Erythroblast (primary cell): ENCODE data around the gene KCNA5.

Experiments
- DNase-seq, 2 experiments: peaks; one replicate each; lab custom pipeline; 2025; lab: John Stamatoyannopoulos, UW
- GATA1 ChIP-seq: IDR thresholded peaks from 2 replicates; pipeline ENCODE4 v1.6.1; 2011; ENCODE audit warnings: low read depth, mild to moderate bottlenecking, control low read depth, low read length, moderate library complexity
- POLR2A ChIP-seq: IDR thresholded peaks from 2 replicates; pipeline ENCODE4 v1.6.1; 2011; ENCODE audit warnings: mild to moderate bottlenecking, low read length

The KCNA5 gene

DNA sequence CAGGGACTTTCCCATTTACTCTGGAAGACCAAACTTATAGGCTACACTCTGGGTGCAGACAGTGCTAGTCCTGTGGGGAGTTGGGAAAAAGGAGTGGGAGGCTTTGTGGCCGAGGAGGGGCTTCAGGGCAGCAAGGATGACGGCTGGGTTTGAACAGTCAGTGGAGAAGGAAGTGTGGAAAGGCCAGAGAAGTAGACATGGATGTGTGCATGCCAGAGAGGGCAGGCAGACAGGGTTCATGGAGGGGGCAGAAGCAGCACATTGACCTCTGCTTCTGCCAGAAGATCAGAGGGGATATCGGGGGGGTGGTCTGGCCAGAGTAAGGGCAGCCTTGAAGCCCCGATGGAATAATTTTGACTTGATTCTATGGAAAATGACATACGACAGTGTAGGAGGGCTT is 27.2 kb upstream of the KCNA5 start:
- no peak for DNase-seq
- TF ChIP-seq POLR2A (no peak), GATA1 (no peak)

DNA sequence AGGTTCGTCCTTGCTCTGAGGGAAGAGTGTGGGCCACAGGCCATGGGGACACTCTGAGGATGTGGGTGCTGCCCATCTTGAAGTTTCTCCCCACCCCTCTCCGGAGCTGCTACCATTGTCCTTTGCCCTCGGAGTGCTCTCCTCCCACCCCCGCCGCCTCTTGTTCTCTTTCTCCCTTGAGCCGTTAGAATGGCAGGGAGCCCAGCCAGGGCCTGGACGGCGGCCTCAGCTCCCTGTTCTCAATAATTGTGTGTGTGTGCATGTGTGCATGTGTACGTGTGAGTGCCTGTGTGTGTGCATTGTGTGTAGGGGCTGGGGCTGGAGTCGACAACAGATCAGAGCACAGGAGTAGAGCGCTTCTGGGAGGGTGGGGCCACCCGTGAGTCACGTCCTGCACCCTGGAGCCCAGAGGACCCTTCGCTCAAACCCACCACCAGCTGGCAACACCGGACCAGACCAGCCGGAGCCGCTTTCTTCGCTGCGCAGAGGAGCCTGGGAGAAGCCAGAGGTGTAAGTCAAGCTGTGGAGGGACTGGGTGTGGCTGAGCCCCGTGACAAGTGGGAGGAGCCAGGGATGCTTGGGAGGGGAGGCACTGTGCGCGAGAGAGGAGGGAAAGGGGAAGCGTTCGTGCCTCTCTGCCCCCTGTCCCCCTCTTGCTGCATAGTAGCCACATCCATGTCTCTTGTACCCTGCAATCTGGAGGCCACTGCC is 25.9 kb upstream of the KCNA5 start:
- DNase-seq: no peak
- TF ChIP-seq GATA1: no peak
- TF ChIP-seq POLR2A: no peak

DNA sequence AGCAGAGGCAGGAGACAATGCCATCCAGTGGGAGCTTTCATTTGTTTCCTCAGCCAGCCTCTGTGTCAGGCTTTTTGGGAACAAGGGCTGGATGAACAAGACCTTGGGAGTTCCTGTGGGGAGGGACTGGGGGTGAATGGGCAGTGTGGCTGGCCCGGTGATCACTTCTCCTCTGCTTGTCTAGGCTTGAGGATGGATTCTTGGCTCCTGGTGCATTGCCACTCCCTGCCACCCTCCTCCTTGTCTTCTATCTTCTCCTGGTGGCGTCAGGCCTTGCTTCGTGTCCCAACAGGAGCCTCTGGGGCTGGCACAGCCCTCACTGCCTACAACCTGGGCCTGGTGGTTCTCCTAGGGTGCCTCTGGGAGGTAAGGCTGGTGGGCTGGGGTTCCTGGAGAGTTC is 25.0 kb upstream of the KCNA5 start:
- no peak for TF ChIP-seq POLR2A
- TF ChIP-seq GATA1: no peak

DNA sequence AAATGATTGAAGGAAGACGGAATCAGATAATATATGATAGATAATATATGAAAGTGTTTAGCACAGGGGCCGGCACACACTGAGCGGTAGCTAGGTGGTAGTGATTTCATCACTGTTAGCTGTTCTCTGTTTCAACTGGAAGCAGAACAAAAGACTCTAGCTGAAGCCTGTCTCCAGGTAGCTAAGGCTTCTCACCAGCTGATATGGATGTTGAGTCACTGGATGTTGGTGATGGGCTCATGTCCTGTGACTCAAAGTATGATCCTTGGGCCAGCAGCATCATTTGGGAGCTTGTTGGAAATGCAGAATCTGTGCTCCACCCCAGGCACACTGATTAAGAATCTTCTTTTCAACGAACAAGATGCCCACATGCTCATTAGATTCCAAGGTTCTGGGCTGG is 21.7 kb upstream of the KCNA5 start:
- no peak for DNase-seq

More for the DNA sequence above, 25.0 kb upstream of the KCNA5 start:
- DNase-seq: no peak

DNA sequence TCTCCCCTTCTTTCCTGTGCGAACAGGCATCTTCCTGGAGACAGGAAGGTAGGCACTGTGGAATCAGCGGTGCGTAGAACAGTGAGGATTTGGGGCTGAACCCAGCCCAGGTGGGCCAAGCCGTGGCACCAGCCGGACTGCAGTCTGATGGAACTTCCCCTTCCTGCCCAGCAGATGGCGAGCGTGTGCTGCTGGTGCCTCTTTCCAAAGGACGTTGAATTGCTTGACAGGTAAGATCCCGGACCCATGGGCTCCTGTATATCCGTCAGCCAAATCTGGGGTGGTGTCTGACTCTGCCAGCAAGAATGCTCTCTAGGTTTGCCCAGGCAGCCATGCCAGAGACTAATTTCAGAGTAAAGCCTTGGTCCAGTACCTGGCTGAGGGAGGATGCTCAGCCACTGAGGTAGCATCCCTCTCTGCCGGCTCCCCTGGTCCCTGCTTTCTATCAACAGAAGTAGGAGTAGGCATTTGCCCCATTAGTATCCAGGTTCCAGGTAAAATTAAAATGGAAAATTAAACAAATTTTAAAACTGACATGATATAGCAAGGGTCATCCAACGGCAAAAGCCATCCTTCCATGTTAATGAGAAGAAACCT is 21.1 kb upstream of the KCNA5 start:
- DNase-seq: peak; percentile 34 to 67
- TF ChIP-seq GATA1: no peak
- no peak for TF ChIP-seq POLR2A

More for the DNA sequence above, 21.7 kb upstream of the KCNA5 start:
- TF ChIP-seq POLR2A (no peak), GATA1 (no peak)

DNA sequence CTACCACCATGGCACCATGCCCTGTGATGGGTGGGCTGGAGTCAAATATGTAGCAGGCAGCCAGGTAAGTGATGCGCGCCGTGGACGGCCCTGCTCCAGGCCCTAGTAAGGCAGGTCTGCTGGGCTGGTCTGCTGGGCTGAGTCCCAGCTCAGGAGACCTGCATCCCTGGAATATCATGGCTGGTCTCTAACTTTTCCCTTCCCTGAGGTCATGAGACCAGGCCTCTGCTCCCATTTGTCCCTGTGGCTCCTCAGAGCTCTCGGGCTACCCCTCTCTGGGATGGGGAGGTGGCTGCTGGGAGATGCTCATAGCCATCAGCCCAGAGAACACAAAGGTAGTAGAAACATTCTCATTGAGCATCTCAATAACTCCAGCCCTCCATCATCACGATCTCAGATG is 19.8 kb upstream of the KCNA5 start:
- no peak for TF ChIP-seq POLR2A
- TF ChIP-seq GATA1: no peak
- no peak for DNase-seq

DNA sequence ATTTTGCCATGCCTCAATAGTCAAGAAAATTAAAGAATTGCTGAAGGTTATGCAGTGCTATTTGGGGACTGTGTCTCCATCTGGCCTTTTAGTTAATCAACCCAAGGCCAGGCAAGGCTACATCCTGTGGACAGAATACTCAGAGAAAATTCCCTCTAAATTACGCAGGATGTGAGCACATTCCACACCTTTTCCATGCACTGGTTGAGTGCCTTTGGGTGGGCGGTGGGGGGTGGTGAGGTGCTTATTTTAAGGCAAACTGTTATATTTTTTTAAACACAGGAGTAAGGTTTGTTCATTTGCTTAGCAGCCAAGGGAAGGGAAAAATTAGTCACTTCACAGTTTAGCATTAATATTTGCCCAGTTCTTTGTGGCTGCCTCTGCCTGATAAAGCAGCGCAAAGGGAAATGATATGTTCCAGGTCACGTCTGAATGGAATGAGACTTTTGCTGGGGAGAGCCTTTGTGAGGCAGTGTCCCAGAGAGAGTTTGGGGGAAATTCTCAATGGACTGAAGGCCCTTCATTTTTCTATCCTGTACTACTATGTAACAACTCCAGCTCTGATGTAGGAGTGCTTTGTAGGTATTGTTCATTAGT is 17.2 kb upstream of the KCNA5 start:
- DNase-seq: no peak
- TF ChIP-seq GATA1 (no peak), POLR2A (no peak)

DNA sequence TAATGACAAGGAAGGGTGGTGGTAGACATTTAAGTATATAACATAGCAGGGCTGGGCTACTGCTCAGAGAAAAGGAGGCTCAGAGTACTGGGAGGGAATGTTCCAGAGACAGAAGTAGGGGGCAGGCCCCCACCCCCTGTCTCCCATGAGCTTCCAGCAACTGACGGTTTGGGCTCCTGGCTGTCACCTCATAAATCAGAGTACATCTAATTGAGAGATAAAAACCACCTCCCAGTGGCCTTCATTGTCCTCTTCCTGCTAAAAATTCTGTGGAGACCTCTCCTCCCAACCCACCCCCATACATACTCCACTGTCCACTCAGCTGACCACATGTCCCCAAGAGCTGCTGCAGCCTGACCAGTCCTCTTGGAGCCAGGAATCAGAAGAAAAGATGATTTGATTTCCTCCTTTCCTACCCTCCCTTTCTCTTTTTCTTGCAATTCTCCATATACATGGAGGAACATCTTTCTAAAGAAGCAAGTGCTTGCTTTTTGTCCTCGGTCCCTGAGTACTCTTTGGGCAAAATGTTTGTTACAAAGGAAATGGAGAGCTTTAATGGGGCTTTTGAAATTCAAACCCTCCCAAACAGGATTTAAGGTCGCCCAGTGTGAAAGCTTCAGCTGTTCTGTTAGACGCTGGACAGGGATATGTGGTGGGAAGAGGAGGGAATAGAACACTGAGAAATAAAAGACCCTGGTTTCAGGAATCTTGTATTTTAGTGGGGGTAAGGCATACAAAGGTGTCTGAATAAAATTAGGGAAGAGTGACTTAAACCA is 16.4 kb upstream of the KCNA5 start:
- no peak for DNase-seq

DNA sequence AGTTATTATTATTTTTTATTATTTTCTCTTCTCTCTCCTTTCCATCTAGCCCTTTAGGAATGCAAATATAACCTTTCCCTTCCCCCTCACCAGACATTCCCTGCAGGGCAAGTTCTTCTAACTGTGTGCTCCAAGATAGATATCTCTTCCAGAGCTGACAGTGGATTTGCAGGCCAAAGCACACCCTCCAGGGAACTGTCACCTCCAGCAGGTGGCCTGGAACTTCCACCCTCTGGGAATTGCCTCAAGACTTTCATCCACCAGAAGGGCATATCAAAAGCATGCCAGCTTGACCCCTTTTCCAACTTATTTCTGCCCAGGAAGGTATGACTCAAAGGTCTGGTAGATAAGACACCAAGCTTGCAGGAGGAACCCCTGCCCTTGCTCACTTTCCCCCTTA is 13.6 kb upstream of the KCNA5 start:
- no peak for DNase-seq
- TF ChIP-seq GATA1 (no peak), POLR2A (no peak)

More for the DNA sequence above, 16.4 kb upstream of the KCNA5 start:
- TF ChIP-seq GATA1 (no peak), POLR2A (no peak)

DNA sequence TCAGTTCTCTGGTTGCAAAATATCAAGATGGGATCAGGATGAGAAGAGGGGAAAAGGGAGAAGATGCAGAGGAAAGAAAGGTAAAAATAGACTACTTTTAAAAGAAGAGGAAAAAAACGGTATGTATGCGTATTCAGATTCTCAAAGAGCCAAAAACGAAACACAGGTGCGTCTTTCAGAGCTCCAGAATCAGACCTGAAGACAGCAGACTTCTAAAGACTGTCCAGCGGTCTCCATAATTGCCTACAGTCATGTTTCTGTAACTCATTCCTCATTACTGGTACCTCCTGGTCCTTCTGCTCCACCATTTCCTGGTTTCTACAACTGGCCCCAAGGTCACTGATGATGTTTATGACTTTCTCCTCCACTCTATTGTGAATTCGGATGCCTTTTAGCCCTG is 12.4 kb upstream of the KCNA5 start:
- no peak for TF ChIP-seq GATA1
- TF ChIP-seq POLR2A: no peak
- DNase-seq: no peak

DNA sequence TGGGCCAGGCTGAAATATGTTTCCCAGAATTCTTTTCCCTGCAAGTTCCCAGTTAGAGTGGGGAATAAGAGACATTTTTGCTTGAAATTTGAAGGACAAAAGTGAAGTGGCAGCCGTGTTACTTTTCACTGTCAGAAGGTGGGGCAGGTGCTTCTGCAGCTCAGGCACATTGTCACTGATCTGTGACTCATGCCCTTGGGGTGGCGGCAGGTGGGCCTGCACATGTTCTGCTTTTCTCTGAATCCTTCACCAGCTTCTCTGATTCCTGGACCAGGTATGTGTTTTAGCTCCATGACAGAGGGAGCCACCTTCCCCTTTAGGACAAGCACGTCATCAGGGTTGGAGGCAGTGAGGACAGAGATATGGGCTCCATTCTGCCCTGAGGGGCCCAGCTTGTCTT is 11.7 kb upstream of the KCNA5 start:
- TF ChIP-seq GATA1: no peak
- TF ChIP-seq POLR2A: no peak
- no peak for DNase-seq

DNA sequence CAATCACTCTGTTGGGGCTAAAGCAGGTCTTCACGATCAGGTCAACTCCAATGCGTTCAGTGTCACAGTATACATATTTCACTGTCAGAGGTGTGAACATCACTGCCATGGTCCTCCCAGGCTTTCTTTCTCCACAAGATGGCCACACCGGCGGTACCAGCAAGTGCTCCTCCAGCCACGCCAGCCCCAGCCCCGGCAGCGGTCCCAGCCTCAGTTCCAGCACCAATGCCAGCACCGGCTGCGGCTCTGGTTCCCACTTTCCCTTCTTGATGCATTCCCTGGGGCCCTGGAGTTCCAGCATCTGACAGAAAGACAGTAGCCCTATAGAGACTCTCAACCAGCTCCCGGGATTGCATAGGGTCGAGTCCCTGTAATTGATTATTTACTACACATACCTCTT is 10.9 kb upstream of the KCNA5 start:
- no peak for TF ChIP-seq POLR2A
- no peak for TF ChIP-seq GATA1
- no peak for DNase-seq

DNA sequence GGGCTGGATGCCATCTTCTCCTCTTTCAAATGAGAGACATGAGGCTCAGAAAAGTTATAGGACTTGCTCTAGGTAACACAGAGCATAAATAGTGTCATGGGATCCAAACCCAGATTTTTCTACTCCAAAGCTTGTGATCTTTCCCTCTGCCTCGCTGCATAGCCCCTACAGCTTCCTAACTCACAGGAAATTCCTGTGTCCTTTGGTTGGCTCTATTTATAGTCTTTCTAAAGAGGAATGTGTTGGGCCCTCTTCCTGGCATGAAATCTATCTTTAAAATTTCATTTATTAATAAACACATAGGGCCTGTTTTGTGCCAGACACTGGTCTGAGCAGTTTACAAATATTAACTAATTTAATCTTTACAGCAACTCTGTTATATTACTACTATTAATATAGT is 9.8 kb upstream of the KCNA5 start:
- no peak for DNase-seq

DNA sequence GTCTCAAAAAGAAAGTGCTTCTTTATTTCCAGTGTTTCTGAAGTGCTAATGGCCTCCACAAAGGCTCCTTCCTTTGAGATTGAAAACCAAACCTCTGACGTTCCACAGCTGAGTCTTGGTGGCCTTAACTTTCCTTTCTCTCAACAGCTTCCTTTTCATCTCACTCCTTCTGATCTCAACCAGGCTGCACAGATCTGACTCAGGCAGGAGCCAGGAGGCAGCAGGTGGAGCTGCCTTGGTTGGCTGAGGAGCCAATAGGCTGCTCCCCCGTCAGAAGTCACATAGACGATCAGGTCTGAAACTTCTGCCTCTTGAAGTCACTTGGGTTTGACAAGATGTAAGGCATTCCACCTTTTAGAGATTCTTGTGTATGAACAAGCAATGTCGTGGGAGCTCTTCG is 9.1 kb upstream of the KCNA5 start:
- TF ChIP-seq GATA1 (no peak), POLR2A (no peak)
- no peak for DNase-seq

More for the DNA sequence above, 9.8 kb upstream of the KCNA5 start:
- TF ChIP-seq GATA1 (no peak), POLR2A (no peak)
